Glutamatergic neuron (in vitro differentiated cells): ENCODE results near the gene HNF1B. TPM values are rescaled to one million over a fixed set of nuclear protein-coding genes. Genes with fewer than 3 reads are reported as not detected.

ENCODE experiments used
- DNase-seq: peaks from one replicate; pipeline ENCODE4 v3.0.0; 2022
- H3K27ac Mint-ChIP-seq: one replicate; pipeline ENCODE4 v1.8.0; 2020; ENCODE audit warnings: mild to moderate bottlenecking, mixed read lengths, inconsistent platforms; ENCODE audit not compliant: unreplicated experiment
- H3K27me3 Mint-ChIP-seq: one replicate; pipeline ENCODE4 v1.8.0; 2020; ENCODE audit warnings: mild to moderate bottlenecking, moderate library complexity, mixed read lengths, inconsistent platforms; ENCODE audit not compliant: unreplicated experiment
- H3K36me3 Mint-ChIP-seq: one replicate; pipeline ENCODE4 v1.8.0; 2020; ENCODE audit warnings: mild to moderate bottlenecking, mixed read lengths, inconsistent platforms; ENCODE audit not compliant: unreplicated experiment
- H3K4me1 Mint-ChIP-seq: one replicate; pipeline ENCODE4 v1.8.0; 2020; ENCODE audit warnings: mild to moderate bottlenecking, low read depth, mixed read lengths, inconsistent platforms; ENCODE audit not compliant: unreplicated experiment
- H3K4me3 Mint-ChIP-seq: one replicate; pipeline ENCODE4 v1.8.0; 2020; ENCODE audit warnings: mild to moderate bottlenecking, mixed read lengths, inconsistent platforms; ENCODE audit not compliant: unreplicated experiment
- H3K9me3 Mint-ChIP-seq: one replicate; pipeline ENCODE4 v1.8.0; 2020; ENCODE audit warnings: mild to moderate bottlenecking, moderate library complexity, mixed read lengths, inconsistent platforms; ENCODE audit not compliant: unreplicated experiment
- total RNA-seq: library from RNA; stranded (reverse); fragmentation: NEBNext Ultra II Directional; extraction: Animal tissue kit (Norgen Biotek cat#: 25700); gene quantifications from one replicate; pipeline ENCODE4 v1.2.1, GENCODE V29; 2021; ENCODE audit not compliant: unreplicated experiment
- TF ChIP-seq, protein P1 (sequence below): fragments of 200-600 bp; sonication (generic); IDR thresholded peaks from one replicate; pipeline ENCODE4 v1.5.0; 2021; ENCODE audit not compliant: partially characterized antibody, unreplicated experiment

The HNF1B gene
- total RNA-seq, 1 donor from 2014 or later, result not detected

DNA sequence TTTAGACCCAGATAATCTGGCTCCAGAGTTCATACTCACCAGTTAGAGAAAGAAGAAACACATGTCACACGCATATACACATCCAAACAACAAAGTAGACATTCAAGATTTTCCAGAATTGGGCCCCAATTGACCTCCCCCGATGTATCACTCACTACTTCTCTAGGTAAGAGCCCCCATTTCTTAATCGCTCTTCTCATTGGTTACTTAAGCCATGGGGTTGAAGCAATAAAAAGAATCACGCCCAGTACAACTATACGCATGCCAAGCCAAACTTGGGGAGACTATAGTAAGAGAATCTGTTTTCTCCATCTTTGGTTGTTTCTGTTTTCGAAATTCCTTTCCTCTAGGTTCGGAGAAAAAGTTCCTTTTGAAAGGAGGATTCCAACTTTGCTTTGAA lies 102.2 kb downstream of the HNF1B start:
- Mint-ChIP-seq H3K27ac (peak overlapping the region; percentile 83), H3K4me1 (peaks cover 5% of the 10 kb centered on the region), H3K27me3 (no peaks in the 10 kb centered on the region), H3K9me3 (no peaks in the 10 kb centered on the region), H3K36me3 (no peaks in the 10 kb centered on the region), H3K4me3 (peak overlapping the region; percentile 88)
- TF ChIP-seq, protein P1, sequence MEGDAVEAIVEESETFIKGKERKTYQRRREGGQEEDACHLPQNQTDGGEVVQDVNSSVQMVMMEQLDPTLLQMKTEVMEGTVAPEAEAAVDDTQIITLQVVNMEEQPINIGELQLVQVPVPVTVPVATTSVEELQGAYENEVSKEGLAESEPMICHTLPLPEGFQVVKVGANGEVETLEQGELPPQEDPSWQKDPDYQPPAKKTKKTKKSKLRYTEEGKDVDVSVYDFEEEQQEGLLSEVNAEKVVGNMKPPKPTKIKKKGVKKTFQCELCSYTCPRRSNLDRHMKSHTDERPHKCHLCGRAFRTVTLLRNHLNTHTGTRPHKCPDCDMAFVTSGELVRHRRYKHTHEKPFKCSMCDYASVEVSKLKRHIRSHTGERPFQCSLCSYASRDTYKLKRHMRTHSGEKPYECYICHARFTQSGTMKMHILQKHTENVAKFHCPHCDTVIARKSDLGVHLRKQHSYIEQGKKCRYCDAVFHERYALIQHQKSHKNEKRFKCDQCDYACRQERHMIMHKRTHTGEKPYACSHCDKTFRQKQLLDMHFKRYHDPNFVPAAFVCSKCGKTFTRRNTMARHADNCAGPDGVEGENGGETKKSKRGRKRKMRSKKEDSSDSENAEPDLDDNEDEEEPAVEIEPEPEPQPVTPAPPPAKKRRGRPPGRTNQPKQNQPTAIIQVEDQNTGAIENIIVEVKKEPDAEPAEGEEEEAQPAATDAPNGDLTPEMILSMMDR, result no peak
- no peak for DNase-seq

DNA sequence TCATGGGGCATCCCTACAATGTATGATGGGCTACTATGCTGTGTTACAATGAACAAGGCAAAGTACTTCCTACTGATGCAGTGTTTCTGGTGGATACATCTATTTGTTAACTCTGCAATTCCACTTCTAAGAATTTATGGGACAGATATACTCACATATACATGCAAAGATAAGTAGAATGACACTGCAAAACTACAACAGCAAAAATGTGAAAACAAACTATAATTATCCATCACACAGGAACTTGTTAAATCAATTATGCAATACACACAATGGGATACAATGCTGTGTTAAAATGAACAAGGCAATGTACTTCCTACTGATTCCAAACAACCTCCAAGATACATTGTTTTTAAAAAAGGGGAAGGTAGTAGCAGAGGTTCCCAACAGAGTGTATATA lies 104.8 kb downstream of the HNF1B start:
- no peaks in the 10 kb centered on the region for H3K27me3 Mint-ChIP-seq
- H3K9me3 Mint-ChIP-seq, result no peaks in the 10 kb centered on the region
- no peak overlapping the region for H3K27ac Mint-ChIP-seq
- peaks cover 5% of the 10 kb centered on the region for H3K4me1 Mint-ChIP-seq
- no peak for DNase-seq
- no peak overlapping the region for H3K4me3 Mint-ChIP-seq
- H3K36me3 Mint-ChIP-seq, result no peaks in the 10 kb centered on the region
- TF ChIP-seq, protein P1, result no peak

DNA sequence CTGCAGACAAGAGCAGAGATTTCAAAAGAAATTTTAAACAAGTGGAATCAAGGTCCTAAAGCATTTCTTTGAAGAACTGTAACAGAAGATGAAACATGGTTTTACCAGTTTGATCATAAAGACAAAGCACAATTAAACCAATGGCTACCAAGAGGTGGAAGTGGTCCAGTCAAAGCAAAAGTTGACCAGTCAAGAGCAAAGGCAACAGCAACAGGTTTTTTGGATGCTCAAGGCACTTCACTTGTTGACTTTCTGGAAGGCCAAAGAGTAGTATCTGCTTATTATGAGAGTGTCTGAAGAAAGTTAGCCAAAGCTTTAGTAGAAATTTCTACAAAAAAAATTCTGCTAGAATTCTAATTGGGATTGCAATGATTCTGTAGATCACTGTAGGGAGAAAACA lies 106.9 kb downstream of the HNF1B start:
- H3K4me1 Mint-ChIP-seq, result peaks cover 5% of the 10 kb centered on the region
- H3K36me3 Mint-ChIP-seq, result no peaks in the 10 kb centered on the region

More for the DNA sequence above, 106.9 kb downstream of the HNF1B start:
- Mint-ChIP-seq H3K9me3 (no peaks in the 10 kb centered on the region), H3K27me3 (no peaks in the 10 kb centered on the region), H3K4me3 (no peak overlapping the region), H3K27ac (no peak overlapping the region)
- no peak for DNase-seq
- TF ChIP-seq, protein P1, result no peak

Other genes with a start within 250 kb of the HNF1B start
- gene SYNRG, start 135.6 kb downstream of the HNF1B start, total RNA-seq, result 65.8 TPM
- 47.4 TPM for gene DDX52, start 101.6 kb downstream of the HNF1B start, total RNA-seq
- gene TBC1D3K, start 179.4 kb upstream of the HNF1B start, total RNA-seq, result not detected
- 76.4 TPM for gene TBC1D3L, start 244.0 kb upstream of the HNF1B start, total RNA-seq